Thymus (tissue), 11 donors: ENCODE measurements around the gene CKMT1B. TPM values are rescaled to one million over a fixed set of nuclear protein-coding genes. Genes with fewer than 3 reads are reported as not detected.
"Not testable (repeated sequence)": the region's sequence is repeated elsewhere in the genome, so short reads cannot be mapped to it uniquely, and the experiment has no call there.

Experiments used
- DNase-seq, 9 donors: peaks; one replicate each; pipeline ENCODE4 v3.0.0-alpha.2; 2013; ENCODE audit warnings: low spot score in 9 of 9, low read depth in 6 of 9, missing footprints in 1 of 9
- H3K27ac ChIP-seq, 2 donors: one replicate each; pipeline ENCODE4 v1.5.1; 2013; ENCODE audit warnings: control low read depth in 1 of 2, low read depth in 1 of 2, low read length in 1 of 2, mild to moderate bottlenecking in 1 of 2, moderate library complexity in 1 of 2
- H3K27me3 ChIP-seq, 2 donors: one replicate each; pipeline ENCODE4 v1.5.1; 2013; ENCODE audit warnings: low read length in 1 of 2; ENCODE audit not compliant: control insufficient read depth in 2 of 2, insufficient read depth in 1 of 2
- H3K36me3 ChIP-seq, 2 donors: one replicate each; pipeline ENCODE4 v1.5.1; 2013; ENCODE audit warnings: low read length in 1 of 2, mild to moderate bottlenecking in 1 of 2, moderate library complexity in 1 of 2; ENCODE audit not compliant: control insufficient read depth in 2 of 2, insufficient read depth in 2 of 2
- H3K4me1 ChIP-seq, 2 donors: one replicate each; pipeline ENCODE4 v1.5.1; 2013; ENCODE audit warnings: low read length in 2 of 2; ENCODE audit not compliant: control insufficient read depth in 2 of 2, insufficient read depth in 2 of 2
- H3K4me3 ChIP-seq, 2 donors: one replicate each; pipeline ENCODE4 v1.5.1; 2013; ENCODE audit warnings: low read length in 2 of 2, control low read depth in 1 of 2, mild to moderate bottlenecking in 1 of 2
- H3K9me3 ChIP-seq, 2 donors: one replicate each; pipeline ENCODE4 v1.5.1; 2013; ENCODE audit warnings: low read length in 1 of 2, mild to moderate bottlenecking in 1 of 2; ENCODE audit not compliant: control insufficient read depth in 2 of 2, insufficient read depth in 1 of 2
- WGBS: extraction: QIAGEN DNeasy Blood & Tissue Kit; methylation state at CpG from one replicate; pipeline ENCODE4 v1.1.7; 2013; 5-methylcytosine and 5-hydroxymethylcytosine counted together
- polyA plus RNA-seq: library from polyadenylated mRNA; stranded (reverse); fragments of 200-250 nt; gene quantifications from one replicate; pipeline ENCODE4 v1.2.3, GENCODE V29; 2013
- total RNA-seq: library from RNA; stranded (reverse); fragments of 120-200 nt; gene quantifications from one replicate; pipeline ENCODE4 v1.2.4, GENCODE V29; 2013
- donor health status: healthy.

Gene CKMT1B
- total and polyA plus RNA-seq, 2 donors, result 0.09 to 0.94 TPM

DNA sequence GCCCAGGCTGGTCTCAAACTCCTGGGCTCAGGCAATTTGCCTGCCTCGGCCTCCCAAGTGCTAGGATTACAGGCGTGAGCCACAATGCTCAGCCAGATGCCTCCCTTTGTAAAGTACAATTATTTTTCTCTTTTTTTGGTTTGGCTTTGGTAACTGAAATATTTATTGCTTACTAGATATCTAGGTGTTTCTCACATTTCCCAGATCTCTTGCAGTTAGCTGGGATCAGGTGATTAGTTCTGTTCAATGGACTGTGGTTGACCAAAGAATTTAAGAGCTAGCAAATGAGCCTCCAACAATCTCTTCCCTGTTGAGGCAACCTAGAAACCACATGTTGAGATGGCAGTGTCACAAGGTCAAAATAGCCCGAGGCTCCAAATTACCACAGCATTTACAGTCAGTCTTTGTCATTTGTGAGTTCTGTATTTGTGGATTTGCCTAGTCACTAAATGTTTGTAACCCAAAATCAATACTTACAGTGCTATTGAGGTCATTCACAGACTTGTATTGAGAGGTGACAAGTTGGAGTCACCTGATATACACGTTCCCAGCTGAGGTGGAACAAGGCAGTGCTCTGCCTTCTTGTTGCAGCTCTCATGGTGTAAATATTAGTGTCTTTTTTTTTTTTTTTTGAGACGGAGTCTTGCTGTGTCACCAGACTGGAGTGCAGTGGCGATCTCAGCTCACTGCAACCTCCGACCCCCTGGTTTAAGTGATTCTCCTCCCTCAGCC is 28.4 kb downstream of the CKMT1B start:
- WGBS, result 90% methylated on average over 5 of the region's 7 CpGs
- H3K36me3 ChIP-seq, DNase-seq, H3K27ac ChIP-seq, H3K9me3 ChIP-seq, H3K4me3 ChIP-seq, H3K27me3 ChIP-seq, H3K4me1 ChIP-seq: not testable (repeated sequence)

DNA sequence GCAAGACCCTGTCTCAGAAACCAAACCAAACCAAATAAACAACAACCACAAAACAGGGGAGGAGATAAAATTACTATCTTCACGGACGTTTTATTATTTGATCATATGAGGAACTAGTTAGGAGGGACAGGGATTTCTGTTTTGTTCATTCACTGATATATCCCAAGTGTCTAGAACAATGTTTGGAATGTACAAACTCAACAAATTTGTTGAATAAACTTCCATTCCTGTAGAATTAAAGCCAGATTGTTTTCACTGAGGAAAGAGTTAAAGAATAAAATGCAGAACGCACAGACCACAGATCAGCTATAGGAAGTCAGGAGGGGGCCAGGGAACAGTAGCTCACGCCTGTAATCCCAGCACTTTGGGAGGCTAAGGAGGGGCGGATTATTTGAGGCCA is 31.3 kb downstream of the CKMT1B start:
- H3K4me1 ChIP-seq, result no peaks in the 10 kb centered on the region
- 28% methylated on average over 5 of the region's 5 CpGs for WGBS
- H3K27me3 ChIP-seq, result no peaks in the 10 kb centered on the region

GRCh38 chr15:43626937-43627336 is 33.1 kb downstream of the CKMT1B start:
- not testable (repeated sequence) for H3K27me3 ChIP-seq, H3K9me3 ChIP-seq, H3K4me3 ChIP-seq, DNase-seq, H3K36me3 ChIP-seq, H3K27ac ChIP-seq, H3K4me1 ChIP-seq

More for the DNA sequence above, 31.3 kb downstream of the CKMT1B start:
- H3K36me3 ChIP-seq, result no peaks in the 10 kb centered on the region
- H3K27ac ChIP-seq, result no peak overlapping the region
- no peak overlapping the region for H3K4me3 ChIP-seq
- no peaks in the 10 kb centered on the region for H3K9me3 ChIP-seq
- no peak for DNase-seq

DNA sequence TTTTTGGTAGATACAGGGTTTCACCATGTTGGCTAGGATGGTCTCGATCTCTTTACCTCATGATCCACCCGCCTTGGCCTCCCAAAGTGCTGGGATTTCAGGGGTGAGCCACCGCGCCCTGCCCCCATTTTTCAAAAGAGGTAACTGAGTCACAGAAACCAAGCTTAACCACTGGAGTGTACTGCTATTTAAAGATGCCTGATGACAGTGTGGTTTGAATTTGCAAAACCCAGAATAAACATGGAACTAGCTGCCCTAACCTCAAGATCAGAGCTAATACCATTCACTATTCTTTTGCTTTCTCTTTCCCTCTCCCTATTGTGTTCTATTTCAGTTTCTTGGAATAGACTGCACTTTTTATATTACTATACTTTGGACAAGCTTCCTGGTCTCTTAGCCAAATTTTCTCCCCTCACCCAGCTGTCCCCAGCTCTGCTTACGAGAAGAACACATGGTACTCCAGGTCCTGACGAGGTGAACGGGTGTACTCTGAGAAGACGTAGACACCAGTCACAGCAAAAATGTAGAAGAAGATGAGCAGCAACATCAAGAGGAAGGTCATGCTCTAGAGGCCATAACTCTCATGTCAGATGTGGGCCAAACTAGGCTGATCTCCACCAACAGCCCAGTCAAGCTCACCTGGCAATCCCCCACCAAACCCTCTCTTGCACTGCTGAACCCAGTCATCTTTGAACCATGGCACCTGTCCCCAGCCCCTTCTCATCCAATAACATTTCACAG is 44.8 kb downstream of the CKMT1B start:
- not testable (repeated sequence) for H3K4me1 ChIP-seq, DNase-seq, H3K36me3 ChIP-seq, H3K9me3 ChIP-seq, H3K27ac ChIP-seq, H3K27me3 ChIP-seq, H3K4me3 ChIP-seq
- 97% methylated on average over 8 of the region's 8 CpGs for WGBS

Other genes with a start within 250 kb of the CKMT1B start
- gene ZSCAN29, start 223.0 kb upstream of the CKMT1B start, total RNA-seq, result 17.2 TPM
- 7.8 TPM for gene ZSCAN29, start 223.0 kb upstream of the CKMT1B start, polyA plus RNA-seq
- 8.5 TPM for gene TUBGCP4, start 222.9 kb upstream of the CKMT1B start, total RNA-seq
- 5.4 TPM for gene TUBGCP4, start 222.9 kb upstream of the CKMT1B start, polyA plus RNA-seq
- 29.8 TPM for gene TP53BP1, start 100.9 kb upstream of the CKMT1B start, total RNA-seq
- 17.5 TPM for gene TP53BP1, start 100.9 kb upstream of the CKMT1B start, polyA plus RNA-seq
- gene MAP1A, start 76.4 kb upstream of the CKMT1B start, total RNA-seq, result 12.7 TPM
- 3.6 TPM for gene MAP1A, start 76.4 kb upstream of the CKMT1B start, polyA plus RNA-seq
- 4.6 TPM for gene PPIP5K1, start 3.8 kb upstream of the CKMT1B start, total RNA-seq
- gene PPIP5K1, start 3.8 kb upstream of the CKMT1B start, polyA plus RNA-seq, result 5.7 TPM
- gene STRC, start 24.8 kb downstream of the CKMT1B start, total RNA-seq, result 0.05 TPM
- 1.8 TPM for gene STRC, start 24.8 kb downstream of the CKMT1B start, polyA plus RNA-seq
- 0.80 TPM for gene CATSPER2, start 54.8 kb downstream of the CKMT1B start, total RNA-seq
- 4.9 TPM for gene CATSPER2, start 54.8 kb downstream of the CKMT1B start, polyA plus RNA-seq
- 0.14 TPM for gene CKMT1A, start 99.8 kb downstream of the CKMT1B start, total RNA-seq
- gene CKMT1A, start 99.8 kb downstream of the CKMT1B start, polyA plus RNA-seq, result 0.23 TPM
- gene PDIA3, start 152.4 kb downstream of the CKMT1B start, total RNA-seq, result 102 TPM
- 209 TPM for gene PDIA3, start 152.4 kb downstream of the CKMT1B start, polyA plus RNA-seq
- 3.2 TPM for gene ELL3, start 182.9 kb downstream of the CKMT1B start, total RNA-seq
- gene ELL3, start 182.9 kb downstream of the CKMT1B start, polyA plus RNA-seq, result 7.3 TPM
- 862 TPM for gene SERF2, start 198.3 kb downstream of the CKMT1B start, total RNA-seq
- 1,456 TPM for gene SERF2, start 198.3 kb downstream of the CKMT1B start, polyA plus RNA-seq
- gene SERINC4, start 206.2 kb downstream of the CKMT1B start, total RNA-seq, result 0.05 TPM
- gene SERINC4, start 206.2 kb downstream of the CKMT1B start, polyA plus RNA-seq, result 0.52 TPM
- 5.5 TPM for gene HYPK, start 206.6 kb downstream of the CKMT1B start, total RNA-seq
- gene HYPK, start 206.6 kb downstream of the CKMT1B start, polyA plus RNA-seq, result 13.8 TPM
- gene MFAP1, start 230.7 kb downstream of the CKMT1B start, total RNA-seq, result 35.9 TPM
- 18.7 TPM for gene MFAP1, start 230.7 kb downstream of the CKMT1B start, polyA plus RNA-seq
- 24.6 TPM for gene WDR76, start 233.0 kb downstream of the CKMT1B start, total RNA-seq
- 3.5 TPM for gene WDR76, start 233.0 kb downstream of the CKMT1B start, polyA plus RNA-seq